HepG2 (cell line): ENCODE data around the gene NPB. TPM values are rescaled to one million over a fixed set of nuclear protein-coding genes. Genes with fewer than 3 reads are reported as not detected.

Experiments
- AGO2 ChIP-seq: fragments of 200-400 bp; formaldehyde crosslinking; optimal IDR thresholded peaks from 2 replicates; pipeline ENCODE3; 2017; ENCODE audit warnings: mild to moderate bottlenecking, low read depth, low read length, moderate library complexity
- IRX3 ChIP-seq: sonication (generic); formaldehyde crosslinking; IDR thresholded peaks from 2 replicates; pipeline ENCODE4 v1.8.1; 2023; ENCODE audit warnings: mild to moderate bottlenecking, low read depth, missing genetic modification reagents, borderline replicate concordance
- MED13 ChIP-seq: sonication (generic); formaldehyde crosslinking; IDR thresholded peaks from 2 replicates; pipeline ENCODE4 v1.5.0; 2020; ENCODE audit warnings: missing genetic modification reagents
- NFYB ChIP-seq: sonication (generic); formaldehyde crosslinking; IDR thresholded peaks from 2 replicates; pipeline ENCODE4 v1.4.0; 2020; ENCODE audit warnings: missing genetic modification reagents
- SP1 ChIP-seq, 2 experiments: fragments of 450-650 bp in 1 of 2; sonication (generic) in 1 of 2; formaldehyde crosslinking in 1 of 2; IDR thresholded peaks; 2 replicates each; pipeline versions ENCODE4 v1.4.0 to v1.6.1; 2016 to 2020; ENCODE audit warnings: missing genetic modification reagents in 1 of 2
- SRF ChIP-seq: IDR thresholded peaks from 2 replicates; pipeline ENCODE4 v1.6.1; 2011; ENCODE audit warnings: mild to moderate bottlenecking, low read depth, low read length, moderate library complexity
- TAF1 ChIP-seq: sonication (generic); formaldehyde crosslinking; IDR thresholded peaks from 2 replicates; pipeline ENCODE4 v1.4.0; 2020; ENCODE audit warnings: missing genetic modification reagents
- THYN1 ChIP-seq: sonication (generic); formaldehyde crosslinking; IDR thresholded peaks from 2 replicates; pipeline ENCODE4 v1.8.1; 2023; ENCODE audit warnings: low read depth, mild to moderate bottlenecking, moderate library complexity, missing genetic modification reagents, borderline replicate concordance
- ZFP37 ChIP-seq: sonication (generic); formaldehyde crosslinking; IDR thresholded peaks from 2 replicates; pipeline ENCODE4 v1.4.0; 2020; ENCODE audit warnings: missing genetic modification reagents, borderline replicate concordance
- ZFP62 ChIP-seq: sonication (generic); formaldehyde crosslinking; IDR thresholded peaks from 2 replicates; pipeline ENCODE4 v1.4.0; 2020; ENCODE audit warnings: missing genetic modification reagents
- ZNF136 ChIP-seq: sonication (generic); formaldehyde crosslinking; IDR thresholded peaks from 2 replicates; pipeline ENCODE4 v1.8.1; 2022; ENCODE audit warnings: low read depth, mild to moderate bottlenecking, moderate library complexity, missing genetic modification reagents
- ZNF207 ChIP-seq: fragments of 450-650 bp; IDR thresholded peaks from 2 replicates; pipeline ENCODE4 v1.6.1; 2016; ENCODE audit warnings: antibody characterized with exemption, borderline replicate concordance
- ZNF557 ChIP-seq: sonication (generic); formaldehyde crosslinking; IDR thresholded peaks from 2 replicates; pipeline ENCODE4 v1.4.0; 2020; ENCODE audit warnings: missing genetic modification reagents
- ZNF615 ChIP-seq: sonication (generic); formaldehyde crosslinking; IDR thresholded peaks from 2 replicates; pipeline ENCODE4 v1.5.0; 2020; ENCODE audit warnings: mild to moderate bottlenecking, missing genetic modification reagents, borderline replicate concordance
- ZNF660 ChIP-seq: sonication (generic); formaldehyde crosslinking; IDR thresholded peaks from 2 replicates; pipeline ENCODE4 v1.5.1; 2020; ENCODE audit warnings: mild to moderate bottlenecking, low read depth, missing genetic modification reagents, borderline replicate concordance
- polyA plus RNA-seq, 8 experiments: library from polyadenylated mRNA; depleted of rRNA in 3 of 8; stranded (reverse) in 7 of 8; unstranded in 1 of 8; fragments of >200 nt; fragmentation: Illumina TruSeq in 4 of 8; extraction: Trizol in 4 of 8; gene quantifications; 2 replicates each; pipeline versions ENCODE4 v1.2.1 to v1.2.3, GENCODE V29; 2011 to 2016; ENCODE audit warnings: low read depth in 4 of 8, missing spikeins in 1 of 8, mixed read lengths in 1 of 8; ENCODE audit not compliant: insufficient read depth in 1 of 8
- total RNA-seq, 5 experiments: library from RNA; depleted of rRNA; stranded (reverse); fragments of >200 nt; fragmentation: Illumina TruSeq; extraction: Trizol; gene quantifications; 2 replicates each; pipeline ENCODE4 v1.2.3, GENCODE V29; 2016; ENCODE audit warnings: low read depth in 1 of 5
- TF ChIP-seq, protein P1 (sequence below): sonication (generic); formaldehyde crosslinking; IDR thresholded peaks from 2 replicates; pipeline ENCODE4 v1.5.0; 2020; ENCODE audit warnings: mild to moderate bottlenecking, missing genetic modification reagents, borderline replicate concordance
- TF ChIP-seq, protein P2 (sequence below): sonication (generic); formaldehyde crosslinking; IDR thresholded peaks from 2 replicates; pipeline ENCODE4 v1.8.0; 2022; ENCODE audit warnings: missing genetic modification reagents, mild to moderate bottlenecking, moderate library complexity, borderline replicate concordance
- TF ChIP-seq, protein P3 (sequence below): sonication (generic); formaldehyde crosslinking; IDR thresholded peaks from 2 replicates; pipeline ENCODE4 v1.5.0; 2020; ENCODE audit warnings: mild to moderate bottlenecking, missing genetic modification reagents
- TF ChIP-seq, protein P4 (sequence below): sonication (generic); formaldehyde crosslinking; IDR thresholded peaks from 2 replicates; pipeline ENCODE4 v1.4.0; 2020; ENCODE audit warnings: missing genetic modification reagents, borderline replicate concordance

Gene NPB
- total and polyA plus RNA-seq, 2 of the 13 experiments (the other 11 are each of a cell fraction or from before 2014, with no cell fraction given): 0.11 to 0.93 TPM

DNA sequence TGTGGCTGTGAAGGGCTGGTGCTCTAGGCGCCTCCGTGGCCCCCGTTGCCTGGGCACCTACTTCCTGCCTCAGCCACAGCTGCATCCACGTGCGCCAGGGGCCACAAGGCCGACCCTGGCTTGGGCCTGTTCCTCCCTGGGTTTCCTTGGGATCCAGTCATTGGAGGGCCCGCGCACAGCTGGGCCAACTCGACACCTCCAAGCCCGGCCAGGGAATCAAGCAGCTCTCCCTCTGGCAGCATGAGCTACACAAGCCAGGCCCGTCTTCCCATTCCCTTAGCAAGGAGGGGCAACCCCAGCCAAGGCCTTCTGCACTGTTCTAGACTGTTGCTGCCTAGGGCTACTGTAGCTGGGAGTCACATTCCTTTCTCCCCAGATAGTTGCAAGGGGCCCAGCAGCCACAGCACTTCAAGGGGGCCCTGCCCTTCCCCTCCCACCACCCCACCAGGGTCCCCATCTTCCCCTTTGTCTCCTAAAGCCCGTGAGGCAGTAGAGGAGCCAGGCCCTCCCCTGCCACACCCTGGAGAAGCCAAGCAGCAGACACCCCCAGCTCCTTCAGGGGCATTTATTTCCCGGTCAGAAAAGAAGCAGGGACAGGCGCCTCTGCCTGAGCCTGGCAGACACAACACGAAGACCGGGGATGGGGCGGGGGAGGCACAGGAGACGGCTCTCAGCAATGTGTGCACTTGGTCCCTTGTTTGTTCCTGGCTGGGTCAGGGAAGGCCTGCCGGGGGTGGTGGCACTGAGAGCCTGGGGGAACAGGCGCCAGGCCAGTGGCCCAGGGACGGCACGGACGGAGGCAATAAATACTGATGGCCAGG lies 34.7 kb upstream of the NPB start (continued):
- TF ChIP-seq TAF1 (CRISPR knock-in tag) (no peak; the same call in 1 of the 2 replicates), THYN1 (CRISPR knock-in tag) (no peak), ZNF207 (no peak), ZNF615 (CRISPR knock-in tag) (no peak), MED13 (CRISPR knock-in tag) (0 out of 2 replicates have a peak, but pooled peaks have one; percentile 47), SP1 (IDR thresholded peaks at IDR 0.05) (no peak), SP1 (CRISPR knock-in tag; IDR thresholded peaks at IDR 0.05) (no peak), AGO2 (peak; percentile 99), ZFP62 (no peak), ZNF557 (CRISPR knock-in tag) (no peak), ZFP37 (CRISPR knock-in tag) (no peak), IRX3 (CRISPR knock-in tag) (no peak), SRF (no peak), ZNF136 (CRISPR knock-in tag) (peak; percentile 86; the same call in 1 of the 2 replicates), ZNF660 (CRISPR knock-in tag) (no peak), NFYB (CRISPR knock-in tag) (no peak)
- TF ChIP-seq, protein P1, sequence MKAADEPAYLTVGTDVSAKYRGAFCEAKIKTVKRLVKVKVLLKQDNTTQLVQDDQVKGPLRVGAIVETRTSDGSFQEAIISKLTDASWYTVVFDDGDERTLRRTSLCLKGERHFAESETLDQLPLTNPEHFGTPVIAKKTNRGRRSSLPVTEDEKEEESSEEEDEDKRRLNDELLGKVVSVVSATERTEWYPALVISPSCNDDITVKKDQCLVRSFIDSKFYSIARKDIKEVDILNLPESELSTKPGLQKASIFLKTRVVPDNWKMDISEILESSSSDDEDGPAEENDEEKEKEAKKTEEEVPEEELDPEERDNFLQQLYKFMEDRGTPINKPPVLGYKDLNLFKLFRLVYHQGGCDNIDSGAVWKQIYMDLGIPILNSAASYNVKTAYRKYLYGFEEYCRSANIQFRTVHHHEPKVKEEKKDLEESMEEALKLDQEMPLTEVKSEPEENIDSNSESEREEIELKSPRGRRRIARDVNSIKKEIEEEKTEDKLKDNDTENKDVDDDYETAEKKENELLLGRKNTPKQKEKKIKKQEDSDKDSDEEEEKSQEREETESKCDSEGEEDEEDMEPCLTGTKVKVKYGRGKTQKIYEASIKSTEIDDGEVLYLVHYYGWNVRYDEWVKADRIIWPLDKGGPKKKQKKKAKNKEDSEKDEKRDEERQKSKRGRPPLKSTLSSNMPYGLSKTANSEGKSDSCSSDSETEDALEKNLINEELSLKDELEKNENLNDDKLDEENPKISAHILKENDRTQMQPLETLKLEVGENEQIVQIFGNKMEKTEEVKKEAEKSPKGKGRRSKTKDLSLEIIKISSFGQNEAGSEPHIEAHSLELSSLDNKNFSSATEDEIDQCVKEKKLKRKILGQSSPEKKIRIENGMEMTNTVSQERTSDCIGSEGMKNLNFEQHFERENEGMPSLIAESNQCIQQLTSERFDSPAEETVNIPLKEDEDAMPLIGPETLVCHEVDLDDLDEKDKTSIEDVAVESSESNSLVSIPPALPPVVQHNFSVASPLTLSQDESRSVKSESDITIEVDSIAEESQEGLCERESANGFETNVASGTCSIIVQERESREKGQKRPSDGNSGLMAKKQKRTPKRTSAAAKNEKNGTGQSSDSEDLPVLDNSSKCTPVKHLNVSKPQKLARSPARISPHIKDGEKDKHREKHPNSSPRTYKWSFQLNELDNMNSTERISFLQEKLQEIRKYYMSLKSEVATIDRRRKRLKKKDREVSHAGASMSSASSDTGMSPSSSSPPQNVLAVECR (CRISPR knock-in tag): peak; percentile 43
- TF ChIP-seq, protein P2, sequence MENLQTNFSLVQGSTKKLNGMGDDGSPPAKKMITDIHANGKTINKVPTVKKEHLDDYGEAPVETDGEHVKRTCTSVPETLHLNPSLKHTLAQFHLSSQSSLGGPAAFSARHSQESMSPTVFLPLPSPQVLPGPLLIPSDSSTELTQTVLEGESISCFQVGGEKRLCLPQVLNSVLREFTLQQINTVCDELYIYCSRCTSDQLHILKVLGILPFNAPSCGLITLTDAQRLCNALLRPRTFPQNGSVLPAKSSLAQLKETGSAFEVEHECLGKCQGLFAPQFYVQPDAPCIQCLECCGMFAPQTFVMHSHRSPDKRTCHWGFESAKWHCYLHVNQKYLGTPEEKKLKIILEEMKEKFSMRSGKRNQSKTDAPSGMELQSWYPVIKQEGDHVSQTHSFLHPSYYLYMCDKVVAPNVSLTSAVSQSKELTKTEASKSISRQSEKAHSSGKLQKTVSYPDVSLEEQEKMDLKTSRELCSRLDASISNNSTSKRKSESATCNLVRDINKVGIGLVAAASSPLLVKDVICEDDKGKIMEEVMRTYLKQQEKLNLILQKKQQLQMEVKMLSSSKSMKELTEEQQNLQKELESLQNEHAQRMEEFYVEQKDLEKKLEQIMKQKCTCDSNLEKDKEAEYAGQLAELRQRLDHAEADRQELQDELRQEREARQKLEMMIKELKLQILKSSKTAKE (CRISPR knock-in tag): no peak
- TF ChIP-seq, protein P3, sequence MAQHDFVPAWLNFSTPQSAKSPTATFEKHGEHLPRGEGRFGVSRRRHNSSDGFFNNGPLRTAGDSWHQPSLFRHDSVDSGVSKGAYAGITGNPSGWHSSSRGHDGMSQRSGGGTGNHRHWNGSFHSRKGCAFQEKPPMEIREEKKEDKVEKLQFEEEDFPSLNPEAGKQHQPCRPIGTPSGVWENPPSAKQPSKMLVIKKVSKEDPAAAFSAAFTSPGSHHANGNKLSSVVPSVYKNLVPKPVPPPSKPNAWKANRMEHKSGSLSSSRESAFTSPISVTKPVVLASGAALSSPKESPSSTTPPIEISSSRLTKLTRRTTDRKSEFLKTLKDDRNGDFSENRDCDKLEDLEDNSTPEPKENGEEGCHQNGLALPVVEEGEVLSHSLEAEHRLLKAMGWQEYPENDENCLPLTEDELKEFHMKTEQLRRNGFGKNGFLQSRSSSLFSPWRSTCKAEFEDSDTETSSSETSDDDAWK (CRISPR knock-in tag): no peak
- TF ChIP-seq, protein P4, sequence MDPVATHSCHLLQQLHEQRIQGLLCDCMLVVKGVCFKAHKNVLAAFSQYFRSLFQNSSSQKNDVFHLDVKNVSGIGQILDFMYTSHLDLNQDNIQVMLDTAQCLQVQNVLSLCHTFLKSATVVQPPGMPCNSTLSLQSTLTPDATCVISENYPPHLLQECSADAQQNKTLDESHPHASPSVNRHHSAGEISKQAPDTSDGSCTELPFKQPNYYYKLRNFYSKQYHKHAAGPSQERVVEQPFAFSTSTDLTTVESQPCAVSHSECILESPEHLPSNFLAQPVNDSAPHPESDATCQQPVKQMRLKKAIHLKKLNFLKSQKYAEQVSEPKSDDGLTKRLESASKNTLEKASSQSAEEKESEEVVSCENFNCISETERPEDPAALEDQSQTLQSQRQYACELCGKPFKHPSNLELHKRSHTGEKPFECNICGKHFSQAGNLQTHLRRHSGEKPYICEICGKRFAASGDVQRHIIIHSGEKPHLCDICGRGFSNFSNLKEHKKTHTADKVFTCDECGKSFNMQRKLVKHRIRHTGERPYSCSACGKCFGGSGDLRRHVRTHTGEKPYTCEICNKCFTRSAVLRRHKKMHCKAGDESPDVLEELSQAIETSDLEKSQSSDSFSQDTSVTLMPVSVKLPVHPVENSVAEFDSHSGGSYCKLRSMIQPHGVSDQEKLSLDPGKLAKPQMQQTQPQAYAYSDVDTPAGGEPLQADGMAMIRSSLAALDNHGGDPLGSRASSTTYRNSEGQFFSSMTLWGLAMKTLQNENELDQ (CRISPR knock-in tag): no peak
